Transverse colon (tissue), 4 donors: ENCODE measurements around the gene IMMP2L. TPM values are rescaled to one million over a fixed set of nuclear protein-coding genes. Genes with fewer than 3 reads are reported as not detected.

Experiments used
- DNase-seq: peaks from one replicate; pipeline ENCODE4 v3.0.0-alpha.2; 2019
- H3K27ac ChIP-seq, 4 donors: fragments of 200-600 bp; sonication (generic); 2 replicates each; pipeline ENCODE4 v1.5.1; 2016 to 2018; ENCODE audit warnings: inconsistent platforms in 4 of 4
- H3K27me3 ChIP-seq: fragments of 200-600 bp; sonication (generic); 2 replicates; pipeline ENCODE4 v1.5.1; 2017; ENCODE audit warnings: inconsistent platforms
- H3K36me3 ChIP-seq, 4 donors: fragments of 200-600 bp; sonication (generic); 2 replicates each; pipeline ENCODE4 v1.5.1; 2017 to 2019; ENCODE audit warnings: inconsistent platforms in 4 of 4
- H3K4me1 ChIP-seq, 4 donors: fragments of 200-600 bp; sonication (generic); 2 replicates each; pipeline ENCODE4 v1.5.1; 2017 to 2020; ENCODE audit warnings: inconsistent platforms in 4 of 4
- H3K4me3 ChIP-seq, 4 donors: fragments of 200-600 bp; sonication (generic); 1 replicate in 1 of 4; 2 replicates in 3 of 4; pipeline versions ENCODE4 v1.5.1 to v1.6.1; 2017 to 2019; ENCODE audit warnings: inconsistent platforms in 4 of 4
- H3K9me3 ChIP-seq, 2 donors: fragments of 200-600 bp; sonication (generic); 2 replicates each; pipeline ENCODE4 v1.5.1; 2017 to 2019; ENCODE audit warnings: inconsistent platforms in 2 of 2
- CTCF ChIP-seq, 5 experiments: fragments of 200-600 bp in 3 of 5; fragments of 450-650 bp in 2 of 5; sonication (generic) in 3 of 5; IDR thresholded peaks; 1 replicate in 2 of 5; 2 replicates in 3 of 5; pipeline ENCODE4 v1.5.1; 2016 to 2017; ENCODE audit warnings: antibody characterized with exemption in 5 of 5, inconsistent platforms in 3 of 5, mild to moderate bottlenecking in 2 of 5, moderate library complexity in 1 of 5
- EP300 ChIP-seq: sonication (generic); formaldehyde crosslinking; IDR thresholded peaks from one replicate; pipeline ENCODE4 v1.6.1; 2017; ENCODE audit warnings: antibody characterized with exemption, low read depth
- POLR2A ChIP-seq: fragments of 450-650 bp; IDR thresholded peaks from one replicate; pipeline ENCODE4 v1.6.1; 2016; ENCODE audit warnings: antibody characterized with exemption, mild to moderate bottlenecking, moderate library complexity
- POLR2AphosphoS5 ChIP-seq, 3 donors: sonication (generic); formaldehyde crosslinking; IDR thresholded peaks; one replicate each; pipeline ENCODE4 v1.6.1; 2016; ENCODE audit warnings: antibody characterized with exemption in 3 of 3
- WGBS, 2 donors: methylation state at CpG; one replicate each; pipeline ENCODE4 v1.1.5; 2018; ENCODE audit warnings: low coverage in 1 of 2; 5-methylcytosine and 5-hydroxymethylcytosine counted together
- in situ Hi-C, 4 donors: fragments of 200-750 bp; cut with MboI; loops; one replicate each; pipeline versions ENCODE4 v1.15.0 to v1.15.1; 2017; ENCODE audit warnings: low sequenced_read_pairs in 3 of 4, low pct_ligation_motif_present in 1 of 4, low pct_unique_long_range_greater_than_20kb in 1 of 4
- intact Hi-C: fragments of 100-400 bp; cut with DNase I; formaldehyde crosslinking; loops from one replicate; pipeline ENCODE4 v1.15.1; 2023; ENCODE audit warnings: low total_unique reads
- total RNA-seq, 4 donors: library from RNA; depleted of rRNA; stranded (reverse); fragments of >200 nt; gene quantifications; one replicate each; pipeline ENCODE4 v1.1.0, GENCODE V29; 2016

Gene IMMP2L
- total RNA-seq, 4 donors from 2014 or later, result 8.6 to 69.6 (median 10.9) TPM

GRCh38 chr7:111132833-111133232 is 429.5 kb downstream of the IMMP2L start:
- H3K36me3 ChIP-seq, result no peaks in the 10 kb centered on the region
- intact Hi-C loops, result no loop called here
- no peaks in the 10 kb centered on the region for H3K27me3 ChIP-seq
- WGBS, 2 donors, result 80 to 100% methylated on average over 1 of the region's 1 CpG
- no peak for DNase-seq
- no peak overlapping the region for H3K27ac ChIP-seq
- TF ChIP-seq POLR2AphosphoS5 (IDR thresholded peaks at IDR 0.05) (no peak), EP300 (no peak), CTCF (IDR thresholded peaks at IDR 0.05) (no peak), POLR2A (no peak)
- peaks cover 0 to 6% (median under 1%) of the 10 kb centered on the region in 4 donors for H3K4me1 ChIP-seq
- in situ Hi-C loops, result no loop called here
- H3K9me3 ChIP-seq, result no peaks in the 10 kb centered on the region
- H3K4me3 ChIP-seq, result no peak overlapping the region

GRCh38 chr7:111129435-111129834 is 432.9 kb downstream of the IMMP2L start:
- WGBS, 2 donors, result 93 to 96% methylated on average over 4 of the region's 4 CpGs
- no peak for DNase-seq
- no peaks in the 10 kb centered on the region for H3K9me3 ChIP-seq
- no peak overlapping the region for H3K4me3 ChIP-seq
- H3K27ac ChIP-seq, result no peak overlapping the region
- in situ Hi-C loops, result no loop called here
- TF ChIP-seq CTCF (IDR thresholded peaks at IDR 0.05), result no peak
- no peak for TF ChIP-seq POLR2A
- TF ChIP-seq POLR2AphosphoS5 (IDR thresholded peaks at IDR 0.05), result no peak
- TF ChIP-seq EP300, result no peak
- H3K27me3 ChIP-seq, result no peaks in the 10 kb centered on the region
- intact Hi-C loops, result no loop called here
- no peaks in the 10 kb centered on the region for H3K4me1 ChIP-seq
- no peaks in the 10 kb centered on the region for H3K36me3 ChIP-seq

GRCh38 chr7:111126987-111127386 is 435.3 kb downstream of the IMMP2L start:
- H3K36me3 ChIP-seq, result no peaks in the 10 kb centered on the region
- H3K4me1 ChIP-seq, result no peaks in the 10 kb centered on the region
- in situ Hi-C loops, result no loop called here
- no peak overlapping the region for H3K27ac ChIP-seq
- no peak for DNase-seq
- TF ChIP-seq POLR2A (no peak), EP300 (no peak), POLR2AphosphoS5 (IDR thresholded peaks at IDR 0.05) (no peak), CTCF (IDR thresholded peaks at IDR 0.05) (no peak)
- H3K9me3 ChIP-seq, result no peaks in the 10 kb centered on the region
- intact Hi-C loops, result no loop called here
- H3K4me3 ChIP-seq, result no peak overlapping the region
- WGBS, 2 donors, result 31 to 42% methylated on average over 3 of the region's 3 CpGs
- H3K27me3 ChIP-seq, result no peaks in the 10 kb centered on the region

- Histone ChIP-seq H3K4me3 (no peak overlapping the region), H3K36me3 (no peaks in the 10 kb centered on the region), H3K27ac (no peak overlapping the region), H3K27me3 (no peaks in the 10 kb centered on the region), H3K9me3 (no peaks in the 10 kb centered on the region), H3K4me1 (no peaks in the 10 kb centered on the region)
- intact Hi-C loops, result no loop called here
- TF ChIP-seq POLR2AphosphoS5 (IDR thresholded peaks at IDR 0.05), result no peak
- no peak for TF ChIP-seq POLR2A
- TF ChIP-seq CTCF (IDR thresholded peaks at IDR 0.05), result no peak
- no peak for TF ChIP-seq EP300
- in situ Hi-C loops, result no loop called here
- 97 to 100% methylated on average over 2 of the region's 2 CpGs for WGBS, 2 donors
- DNase-seq, result no peak
Measured at GRCh38 chr7:111115966-111116365, 446.3 kb downstream of the IMMP2L start.
